ENCODE data around the gene CDKN1B.

DNA sequence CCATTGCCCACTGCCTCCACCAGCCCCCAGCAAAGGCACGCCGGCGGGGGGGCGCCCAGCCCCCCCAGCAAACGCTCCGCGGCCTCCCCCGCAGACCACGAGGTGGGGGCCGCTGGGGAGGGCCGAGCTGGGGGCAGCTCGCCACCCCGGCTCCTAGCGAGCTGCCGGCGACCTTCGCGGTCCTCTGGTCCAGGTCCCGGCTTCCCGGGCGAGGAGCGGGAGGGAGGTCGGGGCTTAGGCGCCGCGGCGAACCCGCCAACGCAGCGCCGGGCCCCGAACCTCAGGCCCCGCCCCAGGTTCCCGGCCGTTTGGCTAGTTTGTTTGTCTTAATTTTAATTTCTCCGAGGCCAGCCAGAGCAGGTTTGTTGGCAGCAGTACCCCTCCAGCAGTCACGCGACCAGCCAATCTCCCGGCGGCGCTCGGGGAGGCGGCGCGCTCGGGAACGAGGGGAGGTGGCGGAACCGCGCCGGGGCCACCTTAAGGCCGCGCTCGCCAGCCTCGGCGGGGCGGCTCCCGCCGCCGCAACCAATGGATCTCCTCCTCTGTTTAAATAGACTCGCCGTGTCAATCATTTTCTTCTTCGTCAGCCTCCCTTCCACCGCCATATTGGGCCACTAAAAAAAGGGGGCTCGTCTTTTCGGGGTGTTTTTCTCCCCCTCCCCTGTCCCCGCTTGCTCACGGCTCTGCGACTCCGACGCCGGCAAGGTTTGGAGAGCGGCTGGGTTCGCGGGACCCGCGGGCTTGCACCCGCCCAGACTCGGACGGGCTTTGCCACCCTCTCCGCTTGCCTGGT, at the start of gene CDKN1B:
- TF ChIP-seq, protein P1, sequence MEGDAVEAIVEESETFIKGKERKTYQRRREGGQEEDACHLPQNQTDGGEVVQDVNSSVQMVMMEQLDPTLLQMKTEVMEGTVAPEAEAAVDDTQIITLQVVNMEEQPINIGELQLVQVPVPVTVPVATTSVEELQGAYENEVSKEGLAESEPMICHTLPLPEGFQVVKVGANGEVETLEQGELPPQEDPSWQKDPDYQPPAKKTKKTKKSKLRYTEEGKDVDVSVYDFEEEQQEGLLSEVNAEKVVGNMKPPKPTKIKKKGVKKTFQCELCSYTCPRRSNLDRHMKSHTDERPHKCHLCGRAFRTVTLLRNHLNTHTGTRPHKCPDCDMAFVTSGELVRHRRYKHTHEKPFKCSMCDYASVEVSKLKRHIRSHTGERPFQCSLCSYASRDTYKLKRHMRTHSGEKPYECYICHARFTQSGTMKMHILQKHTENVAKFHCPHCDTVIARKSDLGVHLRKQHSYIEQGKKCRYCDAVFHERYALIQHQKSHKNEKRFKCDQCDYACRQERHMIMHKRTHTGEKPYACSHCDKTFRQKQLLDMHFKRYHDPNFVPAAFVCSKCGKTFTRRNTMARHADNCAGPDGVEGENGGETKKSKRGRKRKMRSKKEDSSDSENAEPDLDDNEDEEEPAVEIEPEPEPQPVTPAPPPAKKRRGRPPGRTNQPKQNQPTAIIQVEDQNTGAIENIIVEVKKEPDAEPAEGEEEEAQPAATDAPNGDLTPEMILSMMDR (IDR thresholded peaks at IDR 0.05) = no peak
- peak in 1 of 2 donors; percentile 66 for TF ChIP-seq POLR2A (IDR thresholded peaks at IDR 0.05)
